Amniotic stem cell (primary cell): ENCODE measurements around the gene WDR1.

Source experiments
- DNase-seq: peaks from one replicate; lab custom pipeline; 2025; lab: John Stamatoyannopoulos, UW

The WDR1 gene

DNA sequence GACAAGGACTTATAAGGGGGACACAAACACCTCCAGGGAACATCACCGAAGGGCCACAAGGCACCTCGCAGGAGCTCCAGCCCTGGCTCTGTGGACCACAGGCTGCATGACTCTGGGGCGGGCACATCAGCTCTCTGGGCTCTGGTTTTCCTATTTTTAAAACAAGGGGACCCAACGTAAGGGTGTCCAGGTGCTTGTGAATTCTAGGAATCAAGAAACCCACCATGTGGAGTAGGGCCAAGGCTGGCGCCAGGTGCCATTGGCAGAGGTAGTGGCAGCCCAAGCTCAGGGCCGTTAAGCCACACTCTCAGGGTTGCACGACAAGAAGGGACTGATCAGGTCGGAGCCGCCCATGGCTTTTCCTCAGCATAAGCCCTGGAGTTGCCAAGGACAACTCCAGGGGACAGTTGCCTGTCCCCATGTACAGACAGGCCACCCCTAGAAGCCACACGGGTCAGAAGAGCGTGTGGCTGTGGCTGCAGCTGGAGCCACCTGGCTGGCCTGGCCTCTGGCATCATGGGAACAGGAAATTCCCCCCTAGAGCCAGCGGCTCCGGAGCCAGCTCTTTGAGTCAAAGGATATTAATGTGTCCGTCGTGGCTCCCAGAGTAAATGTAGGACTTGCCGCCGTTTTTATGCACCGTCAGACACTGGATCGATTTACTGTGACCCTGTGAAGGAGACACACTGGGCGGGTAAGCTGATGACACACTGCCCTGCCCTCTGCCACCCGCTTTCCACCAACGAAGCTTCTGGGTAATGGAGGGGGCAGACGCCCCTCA lies 32.5 kb downstream of the WDR1 start:
- no peak for DNase-seq

DNA sequence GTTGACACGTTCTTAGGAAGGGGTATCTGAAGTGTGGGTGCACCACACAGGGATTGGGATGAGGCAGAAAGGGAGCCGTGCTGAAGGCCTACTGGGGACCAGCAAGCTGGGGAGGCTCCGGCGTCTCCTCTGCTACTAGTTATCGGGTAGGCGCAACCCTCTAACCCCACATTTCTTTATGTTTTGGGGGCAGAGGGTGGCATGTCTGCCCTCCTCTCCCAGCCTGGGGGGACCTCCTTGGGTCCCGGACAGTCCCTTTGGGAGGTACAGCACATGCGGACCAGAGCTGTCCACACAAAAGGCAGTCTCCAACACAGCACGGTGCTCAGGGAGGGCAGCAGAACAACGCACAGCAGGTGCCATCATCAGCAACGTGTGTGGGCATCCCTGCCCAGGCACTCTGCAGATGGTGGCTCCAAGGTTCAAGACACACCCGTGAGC lies 33.2 kb downstream of the WDR1 start:
- DNase-seq: no peak

DNA sequence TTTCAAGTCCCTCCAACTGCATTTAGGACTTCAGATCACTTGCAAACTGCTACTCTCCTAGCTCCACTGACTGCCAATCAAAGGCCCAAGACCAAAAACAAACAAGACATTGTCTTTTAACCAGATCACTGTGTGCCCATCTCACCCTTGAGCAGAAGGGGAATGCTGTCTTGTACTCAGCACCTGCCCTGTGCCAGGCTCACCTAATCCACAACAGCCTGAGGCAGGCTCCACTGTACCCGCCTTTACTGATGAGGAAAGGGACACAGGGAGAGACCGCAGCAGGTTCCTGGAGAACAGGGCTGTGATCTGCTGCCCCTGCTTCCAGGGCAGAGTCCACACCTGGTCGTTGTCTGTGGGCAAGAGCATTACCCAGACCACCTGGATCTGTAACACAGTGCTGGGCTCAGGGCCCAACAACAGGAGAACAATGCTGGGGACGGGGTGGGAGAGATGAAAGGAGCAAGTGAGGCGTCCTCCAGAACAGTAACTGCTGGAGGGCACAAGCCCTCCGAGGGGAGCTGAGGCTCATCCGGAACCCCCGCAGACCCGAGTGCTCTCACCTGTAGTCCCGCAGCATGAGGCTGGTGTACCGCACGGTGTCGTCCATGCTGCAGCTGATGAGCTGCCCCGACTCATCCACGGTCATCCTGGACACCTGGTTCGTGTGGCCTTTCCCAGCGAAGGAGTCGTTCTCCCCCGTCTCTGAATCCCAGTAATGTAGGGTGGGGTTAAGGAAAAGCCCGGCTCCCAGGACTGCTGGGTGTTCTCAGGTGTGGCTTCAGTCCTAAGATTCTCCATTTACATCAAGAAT lies 33.9 kb downstream of the WDR1 start:
- DNase-seq: no peak

DNA sequence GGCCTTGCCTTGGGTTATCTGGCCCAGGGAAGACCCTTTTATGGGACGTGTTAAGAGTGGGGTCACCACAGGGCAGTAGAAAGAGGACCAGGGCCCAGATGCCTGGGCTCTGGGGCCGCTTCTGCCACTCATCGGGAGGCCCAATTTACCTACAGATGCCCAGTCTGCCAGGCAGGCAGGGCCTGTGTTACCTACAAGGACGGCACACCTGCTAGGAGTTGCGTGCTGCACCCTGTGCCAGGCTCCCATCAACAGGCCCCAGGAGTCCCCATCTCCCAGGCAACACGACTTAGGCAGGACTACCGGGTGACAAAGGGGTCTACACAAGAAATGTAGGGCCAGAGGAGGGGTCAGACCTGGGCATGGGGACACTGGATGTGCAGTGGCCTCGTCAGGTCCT lies 34.6 kb downstream of the WDR1 start:
- no peak for DNase-seq

DNA sequence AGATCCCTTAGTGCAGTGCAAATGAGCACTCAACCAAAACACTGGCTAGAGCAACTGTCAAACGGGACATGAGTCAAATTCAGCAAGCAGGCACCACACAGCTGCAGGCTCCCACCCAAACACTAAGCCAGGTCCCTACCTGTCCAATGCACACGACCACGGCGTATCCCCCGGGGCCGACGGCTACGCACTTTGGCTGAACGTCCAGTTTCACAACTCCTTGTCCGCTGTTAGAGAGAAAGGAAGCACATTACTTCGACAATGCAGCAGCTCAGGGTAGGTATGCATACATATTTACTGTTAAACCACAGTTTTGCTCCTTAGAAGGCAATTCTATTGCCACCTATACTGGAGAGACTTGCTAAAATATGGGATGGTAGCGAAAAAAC lies 35.4 kb downstream of the WDR1 start:
- DNase-seq: no peak

DNA sequence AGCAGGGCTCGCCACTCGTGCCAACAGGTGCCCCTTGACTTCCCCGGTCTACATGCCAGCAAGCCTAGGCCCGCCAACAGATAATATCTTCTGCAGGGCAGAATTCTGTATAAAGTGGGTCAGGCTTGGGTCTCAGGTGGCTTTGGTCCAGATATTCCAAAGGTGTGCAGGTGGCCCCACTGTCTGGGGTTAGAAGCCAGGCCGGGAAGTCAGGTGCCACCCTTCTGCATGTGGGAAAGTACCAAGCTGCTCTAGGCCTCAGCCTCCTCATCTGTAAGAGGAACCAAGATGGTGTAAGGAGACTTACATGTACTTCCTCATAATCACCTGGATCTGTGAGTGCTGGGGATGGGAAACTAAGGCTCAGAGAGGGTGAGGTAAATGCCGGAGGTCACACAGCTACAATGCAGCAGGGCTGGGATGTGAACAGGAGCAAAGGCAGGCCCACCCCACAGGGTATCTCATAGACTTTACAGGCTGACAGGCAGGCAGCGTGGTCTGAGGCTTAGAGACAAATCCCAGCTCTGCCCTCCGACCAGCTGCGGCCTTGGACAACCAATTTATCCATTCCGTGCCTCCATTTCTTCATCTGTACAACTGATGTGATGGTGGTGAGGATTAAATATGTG lies 35.9 kb downstream of the WDR1 start:
- no peak for DNase-seq

DNA sequence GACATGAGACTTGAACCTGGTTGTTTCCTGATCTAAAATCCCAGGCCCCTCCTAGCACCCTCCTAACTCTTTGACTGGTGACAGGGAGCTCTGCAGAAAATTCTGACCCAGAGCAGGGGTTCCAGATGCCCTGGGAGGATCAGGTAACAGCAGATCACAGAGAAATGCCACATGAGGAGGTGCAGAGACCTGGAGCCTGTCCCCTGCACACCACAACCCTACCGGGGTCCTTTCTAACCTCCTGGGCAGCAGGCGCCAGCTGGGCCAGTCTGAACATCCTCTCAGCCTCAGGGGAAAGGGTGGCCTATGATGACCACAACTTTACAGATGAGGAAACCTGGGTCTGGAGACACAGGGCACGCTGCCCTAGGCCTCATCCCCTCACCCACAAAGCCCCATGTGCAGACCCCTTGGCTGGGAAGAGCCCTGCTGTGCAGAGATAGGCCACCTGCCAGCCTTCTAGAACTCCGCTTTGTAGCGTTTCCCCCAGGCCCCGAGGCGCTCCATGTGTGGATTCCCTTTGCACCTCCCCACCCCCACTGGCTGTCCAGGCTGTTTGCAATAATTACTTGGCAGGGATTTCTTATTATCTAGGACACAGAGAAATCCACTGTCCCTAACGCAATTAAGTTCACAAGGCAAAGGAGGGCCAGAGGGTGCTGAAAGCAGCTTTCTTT lies 36.5 kb downstream of the WDR1 start:
- DNase-seq: no peak

DNA sequence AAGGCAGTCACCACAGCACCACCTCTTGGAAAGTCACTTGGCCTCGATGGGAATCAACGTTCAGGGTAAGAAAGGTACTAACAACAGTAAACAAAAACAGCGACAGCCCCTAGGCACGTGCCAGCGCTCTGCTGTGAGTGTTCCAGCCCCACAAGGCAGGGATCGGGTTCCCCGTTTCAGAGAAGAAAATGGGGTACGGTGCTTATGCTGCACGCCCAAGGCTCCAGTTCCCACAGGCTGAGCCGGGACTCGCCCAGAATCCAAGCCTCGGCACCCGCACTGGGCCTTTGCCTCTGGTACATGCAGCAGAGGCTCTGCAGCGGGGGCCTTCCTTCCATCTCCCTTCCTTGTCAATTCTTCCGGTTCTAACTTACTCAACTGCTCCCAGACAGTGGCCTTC lies 37.3 kb downstream of the WDR1 start:
- DNase-seq: no peak

DNA sequence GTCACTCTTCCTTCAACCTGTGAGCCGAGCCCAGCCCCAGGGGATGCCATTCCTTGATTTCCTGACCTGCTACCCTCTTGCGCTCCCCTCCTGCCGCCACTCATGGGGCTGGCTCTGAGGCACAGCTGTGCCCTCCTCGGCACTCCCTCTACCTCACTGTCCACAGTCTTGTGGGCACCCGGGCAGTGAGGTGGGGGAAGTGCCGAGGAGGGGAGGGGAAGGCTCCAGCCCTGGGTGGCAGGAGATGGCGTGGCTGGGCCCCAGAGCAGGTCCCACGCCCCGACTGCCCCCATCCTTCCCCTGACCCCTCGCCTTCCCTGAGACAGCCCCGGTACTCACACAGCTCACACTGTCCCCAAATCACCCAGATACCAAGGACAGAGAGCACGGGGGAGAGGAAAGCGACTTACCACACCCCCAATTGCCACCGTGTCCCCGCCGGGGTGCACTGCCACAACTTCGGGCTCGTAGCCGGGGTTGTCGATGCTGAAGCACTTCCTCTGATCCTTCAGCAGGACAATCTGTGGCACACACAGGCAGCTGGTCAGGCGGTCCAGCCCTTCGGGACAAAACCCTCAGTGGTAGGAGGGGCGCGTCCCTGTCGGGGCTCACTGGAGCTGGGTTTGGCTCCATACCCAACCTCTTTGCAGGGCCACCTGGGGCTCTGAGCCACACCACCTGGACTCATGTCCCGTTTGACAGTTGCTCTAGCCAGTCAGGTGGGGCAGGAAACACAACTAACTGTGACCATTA lies 37.9 kb downstream of the WDR1 start:
- DNase-seq: no peak

DNA sequence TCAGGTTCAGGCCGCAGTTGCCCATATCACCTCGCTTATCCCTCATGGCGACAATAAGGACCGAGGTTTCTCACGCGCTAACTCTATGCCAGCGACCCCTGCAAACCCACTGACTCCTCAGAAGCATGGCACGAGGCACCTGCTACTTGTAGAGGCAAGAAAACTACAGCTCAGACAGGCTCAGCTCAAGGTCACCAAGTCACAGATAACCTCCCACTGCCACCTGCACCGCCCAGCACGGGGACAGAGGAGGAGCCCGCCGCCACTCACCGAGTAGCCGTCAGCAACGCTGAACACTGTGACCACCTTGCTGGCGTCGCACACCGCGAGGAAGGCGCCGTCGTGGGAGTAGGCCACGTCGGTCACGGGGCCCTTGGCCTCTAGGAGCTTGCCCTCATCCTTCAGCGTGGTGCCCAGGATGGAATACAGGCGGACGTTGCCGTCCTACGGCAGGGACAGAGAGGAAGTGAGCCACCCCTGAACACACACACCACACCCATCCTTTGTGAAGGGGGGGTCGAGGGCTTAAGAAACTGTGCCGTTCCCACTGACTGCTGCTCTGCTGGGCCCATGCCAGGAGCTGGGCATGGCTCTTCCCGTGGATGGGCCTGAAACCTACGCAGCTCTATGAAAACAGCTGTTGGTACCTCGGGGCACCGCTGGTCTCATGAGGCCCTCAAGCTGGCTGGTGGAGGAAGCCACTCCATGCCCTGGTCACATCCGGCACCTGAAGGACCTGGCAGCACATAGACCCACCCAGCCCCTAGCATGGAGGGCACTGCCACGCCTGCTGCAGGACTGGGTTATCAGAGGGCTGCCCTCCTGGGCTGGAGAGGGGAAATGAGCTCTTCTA lies 38.9 kb downstream of the WDR1 start:
- no peak for DNase-seq

DNA sequence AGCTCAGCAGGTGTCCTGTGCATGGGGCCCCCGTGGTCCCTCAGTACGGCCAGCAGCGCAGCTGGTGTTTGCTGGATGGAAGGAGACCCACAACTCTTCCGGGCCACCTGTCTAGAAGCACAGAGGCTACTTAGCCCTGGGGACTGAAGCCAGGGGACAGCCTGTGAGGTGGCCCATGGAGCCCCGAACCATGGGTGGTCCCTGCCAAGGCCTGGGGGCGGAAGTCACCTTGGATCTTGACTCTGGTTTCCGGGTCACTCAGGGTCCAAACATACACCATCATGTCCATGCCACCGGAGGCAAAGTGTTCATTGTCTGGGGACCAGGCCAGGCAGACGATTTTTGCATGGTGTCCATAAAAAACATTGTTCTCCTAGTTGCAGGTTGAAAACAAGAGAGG lies 39.5 kb downstream of the WDR1 start:
- DNase-seq: no peak

DNA sequence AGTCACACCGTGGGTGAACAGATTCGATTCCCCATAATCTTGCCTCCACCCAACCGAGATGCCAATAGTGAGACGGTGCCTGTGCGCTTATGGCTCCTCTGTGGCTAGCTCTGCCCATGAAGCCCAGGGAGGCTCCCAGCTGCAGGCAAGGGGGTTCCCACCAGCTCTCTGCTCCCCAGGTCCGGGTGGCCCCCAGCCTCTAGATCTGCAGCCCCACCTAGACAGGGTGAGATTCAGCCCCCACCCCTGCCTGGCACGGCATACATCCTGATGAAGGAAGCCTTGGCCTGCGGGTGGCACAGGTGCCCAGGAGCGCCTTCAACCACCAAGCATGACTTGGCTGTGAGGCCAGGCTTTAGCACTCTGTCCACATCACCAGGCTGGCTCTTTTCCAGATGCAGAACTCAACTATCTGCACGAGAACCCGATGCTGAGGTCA lies 40.6 kb downstream of the WDR1 start:
- no peak for DNase-seq

DNA sequence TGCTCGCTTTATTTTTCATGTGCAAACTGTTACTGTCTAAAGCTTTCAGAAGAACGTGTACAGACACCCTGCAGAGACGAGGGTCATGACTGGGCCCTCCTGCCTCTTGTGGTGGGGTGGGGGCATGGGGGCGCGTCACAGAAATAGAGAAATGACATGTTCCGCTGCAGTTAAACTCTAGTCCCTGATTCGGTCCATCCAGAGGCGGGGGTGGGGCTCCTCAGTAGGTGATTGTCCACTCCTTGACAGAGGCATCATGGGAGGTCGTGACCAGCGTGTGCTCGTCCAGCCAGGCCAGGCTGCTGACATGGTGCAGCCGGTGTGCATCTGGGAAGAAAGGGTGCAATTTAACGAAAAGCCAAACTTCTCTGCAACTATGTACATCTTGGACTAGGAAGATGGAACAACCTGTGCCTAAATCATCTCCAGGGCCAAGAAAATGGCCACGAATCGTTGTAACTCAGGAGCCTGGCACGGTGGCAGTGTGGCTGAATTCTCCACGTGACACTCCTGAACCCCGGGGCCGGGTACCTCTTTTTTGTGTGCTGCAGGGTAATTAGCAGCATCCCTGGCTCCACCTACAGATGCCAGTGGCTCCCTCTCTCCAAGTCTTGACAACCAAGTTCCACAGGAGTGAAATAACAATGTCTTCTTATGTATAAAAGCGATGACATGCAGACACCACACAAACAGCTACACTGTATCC lies 41.3 kb downstream of the WDR1 start:
- DNase-seq: no peak

DNA sequence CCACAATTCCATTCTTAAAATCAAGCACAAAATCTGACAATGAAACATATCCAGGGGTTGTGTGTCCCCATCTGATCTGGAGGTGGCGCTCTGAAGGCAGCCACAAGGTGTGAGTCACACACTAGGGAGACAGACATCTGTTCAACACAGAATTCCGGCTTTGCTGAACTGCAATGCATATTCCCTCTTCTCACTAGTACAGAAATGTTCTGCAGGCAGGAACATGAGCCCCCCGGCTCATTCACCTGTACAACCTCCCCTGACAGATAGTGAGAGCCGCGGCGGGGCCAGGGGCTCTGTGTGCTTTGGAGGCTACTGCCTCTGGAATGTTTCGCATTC lies 41.9 kb downstream of the WDR1 start:
- no peak for DNase-seq

DNA sequence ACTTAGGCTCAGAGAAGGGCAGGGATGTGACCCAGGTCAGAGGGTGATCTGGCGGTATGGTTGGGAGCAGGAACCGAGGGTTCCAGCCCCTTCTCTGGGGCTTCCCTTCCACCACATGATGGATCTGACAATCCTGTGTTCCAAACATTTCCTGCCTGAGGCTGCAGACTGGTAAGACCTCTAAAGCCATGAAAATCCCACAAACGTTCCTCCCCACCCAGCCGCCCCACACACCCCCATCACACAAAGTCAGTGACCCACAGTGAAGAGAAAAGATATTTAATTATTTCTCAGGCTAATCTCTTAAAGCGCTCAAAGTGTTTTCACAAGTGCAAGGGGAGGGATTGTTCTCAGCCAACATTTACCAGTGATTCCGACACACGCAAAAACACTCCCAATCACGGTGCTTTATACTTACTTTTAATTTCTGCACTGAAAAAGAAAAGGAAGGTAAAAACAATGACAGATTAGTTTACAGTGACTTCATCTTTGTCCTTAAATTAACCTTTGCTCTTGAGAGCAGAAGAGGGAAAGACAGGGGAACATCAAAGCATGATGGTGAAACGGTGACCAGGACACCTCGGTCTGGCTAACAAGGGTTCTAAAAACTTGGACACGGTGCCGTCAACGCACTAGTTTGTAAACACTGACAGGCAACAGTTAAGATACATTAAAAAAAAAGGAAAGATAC lies 42.4 kb downstream of the WDR1 start:
- DNase-seq: no peak

DNA sequence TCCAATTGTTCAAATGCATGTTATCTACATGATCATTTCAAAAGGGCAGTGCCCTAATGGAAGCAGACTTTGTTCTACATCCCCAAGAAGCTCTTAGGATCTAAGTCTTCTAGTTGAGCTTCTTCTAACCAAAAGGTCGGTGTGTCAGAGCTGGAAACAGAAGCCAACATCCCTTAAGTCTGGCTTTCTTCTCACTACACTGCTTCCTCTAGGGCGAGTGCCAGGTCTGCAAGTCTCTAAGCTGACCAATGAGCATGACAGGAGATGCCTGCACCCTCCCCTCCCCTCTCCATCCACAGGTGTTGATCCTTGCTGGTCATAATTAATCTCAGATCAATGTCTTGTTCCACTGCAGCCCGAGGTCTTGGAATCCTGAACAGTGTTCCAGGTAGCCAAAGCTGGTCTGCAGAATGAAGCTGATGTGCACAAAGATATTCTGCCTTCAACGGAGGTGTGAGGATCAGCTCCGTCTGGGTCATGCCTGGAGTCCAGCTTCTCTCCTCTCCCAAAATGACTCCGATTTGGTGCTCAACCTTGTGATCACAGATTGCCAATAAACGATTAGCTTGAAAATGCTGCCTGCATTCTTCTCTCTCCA lies 44.1 kb downstream of the WDR1 start:
- DNase-seq: no peak

DNA sequence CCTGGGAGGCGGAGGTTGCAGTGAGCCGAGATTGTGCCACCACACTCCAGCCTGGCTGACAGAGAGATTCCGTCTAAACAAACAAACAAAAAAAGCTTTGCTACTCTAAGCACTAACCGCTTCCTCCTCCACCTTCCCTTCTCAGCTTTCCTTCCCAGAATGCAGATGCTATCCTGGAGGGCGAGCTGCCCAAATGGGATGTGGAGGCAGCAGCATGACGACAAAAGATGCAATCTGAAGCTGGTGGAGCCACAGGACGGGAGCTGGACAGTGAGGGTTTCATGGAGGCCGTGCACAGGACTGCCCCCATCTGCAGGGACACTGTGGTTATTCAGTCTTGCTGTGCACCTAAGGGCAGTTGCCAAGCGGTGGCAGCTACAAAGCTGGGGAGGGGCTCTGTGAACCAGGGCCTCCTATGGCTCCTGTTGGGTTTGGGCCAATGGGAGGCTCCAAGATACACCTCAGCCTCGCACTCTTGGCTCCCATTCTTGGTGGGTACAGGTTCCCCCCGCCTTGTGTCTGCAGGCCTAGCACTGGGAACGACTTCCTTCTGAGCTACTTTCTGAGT lies 47.4 kb downstream of the WDR1 start:
- no peak for DNase-seq

DNA sequence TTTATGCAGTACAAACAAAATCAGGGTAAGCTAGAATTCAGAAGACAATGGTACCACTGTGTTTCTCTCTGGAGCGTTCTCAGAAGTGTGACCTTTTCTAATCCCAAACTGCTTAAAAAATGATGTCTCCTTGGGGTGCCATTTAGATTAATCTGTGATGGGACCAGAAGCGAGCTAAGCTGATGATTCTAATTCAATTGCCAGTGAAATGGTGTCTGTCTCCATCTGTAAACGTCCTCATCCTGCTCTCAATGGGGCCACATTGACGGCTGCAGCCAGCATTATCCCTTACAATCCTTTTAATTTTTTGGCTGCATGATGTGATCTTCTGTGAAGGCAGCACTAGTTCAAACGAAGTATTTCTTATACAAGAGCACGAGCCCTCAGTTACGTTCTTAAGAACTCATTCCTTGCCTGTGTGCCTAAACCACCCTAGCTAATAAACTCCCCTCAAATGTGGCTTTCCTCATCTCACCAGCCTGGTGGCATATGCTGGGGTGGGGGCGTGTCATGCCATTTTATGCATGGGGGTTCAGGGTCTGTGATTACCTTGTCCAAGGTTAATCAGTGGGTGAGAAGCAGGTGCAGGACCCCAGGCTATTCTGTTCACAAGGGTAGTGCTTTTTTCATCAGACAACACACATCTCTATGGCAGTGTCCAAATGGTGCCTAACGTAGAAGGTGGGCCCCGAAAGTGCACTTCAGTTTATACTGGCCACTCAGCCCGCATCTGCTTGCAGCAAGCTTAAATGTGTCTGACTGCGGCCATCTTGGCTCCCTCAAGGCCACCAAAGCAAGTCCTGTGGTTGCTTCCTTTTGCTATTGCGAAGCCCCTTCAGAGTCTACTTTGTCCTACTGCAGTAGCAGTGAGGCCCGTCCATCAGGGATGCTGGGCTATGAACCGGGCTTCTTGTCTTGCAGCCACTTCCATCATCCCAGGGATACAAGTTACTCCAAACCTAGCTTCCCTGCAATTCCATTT lies 49.6 kb downstream of the WDR1 start:
- DNase-seq: no peak
